K562 (cell line): ENCODE results near the gene B4GALNT2. TPM values are rescaled to one million over a fixed set of nuclear protein-coding genes. Genes with fewer than 3 reads are reported as not detected.
A peak's percentile ranks its signal among the peaks of the same experiment; 100 is the strongest.

ENCODE experiments used
- ATAC-seq: fragments of 200-7000 bp; cut with Tn5 transposase; 3 replicates; pipeline ENCODE4 v1.9.1; 2020; ENCODE audit warnings: moderate library complexity
- BruUV-seq: library from RNA; stranded (reverse); fragments of 400-500 nt; replicated peaks from 2 replicates; lab custom pipeline; 2021; lab: Mats Ljungman, UMichigan
- CTCF ChIA-PET: fragments of 300-600 bp; formaldehyde crosslinking; extraction: SDS; loops from one replicate; lab custom pipeline; 2021; ENCODE audit warnings: low intra/inter-chr PET ratio; lab: Yijun Ruan, JAX
- POLR2A ChIA-PET: fragments of 300-600, 350-650 bp; sonication (Branson Sonifier 250); formaldehyde crosslinking; extraction: SDS; loops from one replicate; lab custom pipeline; 2021; ENCODE audit warnings: antibody characterized with exemption, inconsistent platforms; lab: Yijun Ruan, JAX
- DNase-seq, 4 experiments: peaks; one replicate each; pipeline versions ENCODE4 v3.0.0 to v3.0.0-alpha.2; 2011 to 2018; ENCODE audit warnings: low spot score in 3 of 4, mixed read lengths in 3 of 4; ENCODE audit errors: extremely low read depth in 1 of 4
- FAIRE-seq: peaks from 2 replicates; lab custom pipeline; 2011; peaks lifted over from hg19 to GRCh38; lab: Jason Lieb, UNC
- H2AFZ ChIP-seq: 2 replicates; pipeline ENCODE4 v1.6.0; 2011; ENCODE audit warnings: low read depth, low read length, control low read depth, inconsistent platforms
- H3K27ac ChIP-seq: fragments of 200-600 bp; 3 replicates; pipeline ENCODE4 v1.8.0; 2011; ENCODE audit warnings: low read depth, mild to moderate bottlenecking, control low read depth, inconsistent platforms, low read length, moderate library complexity, mixed read lengths; ENCODE audit errors: extremely low read depth
- H3K27me3 ChIP-seq, 2 experiments: fragments of 300-600 bp in 1 of 2; 2 replicates in 1 of 2; 3 replicates in 1 of 2; pipeline versions ENCODE4 v1.6.0 to v1.8.0; 2011; ENCODE audit warnings: inconsistent platforms in 2 of 2, low read length in 2 of 2, mild to moderate bottlenecking in 1 of 2, mixed read lengths in 1 of 2, moderate library complexity in 1 of 2; ENCODE audit not compliant: control insufficient read depth in 2 of 2, insufficient read depth in 2 of 2
- H3K36me3 ChIP-seq: fragments of 300-600 bp; 3 replicates; pipeline ENCODE4 v1.8.0; 2011; ENCODE audit warnings: mild to moderate bottlenecking, low read length, inconsistent platforms; ENCODE audit not compliant: control insufficient read depth, insufficient read depth
- H3K4me1 ChIP-seq, 2 experiments: fragments of 200-600 bp in 1 of 2; replicated peaks in 1 of 2; 2 replicates in 1 of 2; 3 replicates in 1 of 2; pipeline versions ENCODE4 v1.5.1 to v1.8.0; 2011; ENCODE audit warnings: inconsistent platforms in 2 of 2, low read length in 2 of 2, mild to moderate bottlenecking in 1 of 2, mixed read lengths in 1 of 2, moderate library complexity in 1 of 2; ENCODE audit not compliant: control insufficient read depth in 2 of 2, insufficient read depth in 2 of 2
- H3K4me2 ChIP-seq: 2 replicates; pipeline ENCODE4 v1.6.1; 2011; ENCODE audit warnings: low read length, control low read depth, inconsistent platforms, mixed read lengths; ENCODE audit not compliant: insufficient read depth
- H3K4me3 ChIP-seq: fragments of 200-600 bp; sonication (generic), shearing (Covaris generic); 2 replicates; pipeline ENCODE4 v1.5.1; 2016; ENCODE audit warnings: control low read depth, inconsistent platforms
- H3K79me2 ChIP-seq: fragments of 200-600 bp; 3 replicates; pipeline ENCODE4 v1.8.0; 2011; ENCODE audit warnings: low read length, inconsistent platforms; ENCODE audit not compliant: control insufficient read depth, insufficient read depth
- H3K9ac ChIP-seq, 2 experiments: 2 replicates each; pipeline versions ENCODE4 v1.6.0 to v1.6.1; 2011; ENCODE audit warnings: low read depth in 2 of 2, low read length in 2 of 2, control low read depth in 1 of 2, inconsistent platforms in 1 of 2, mild to moderate bottlenecking in 1 of 2, mixed read lengths in 1 of 2; ENCODE audit not compliant: insufficient read depth in 1 of 2
- H3K9me1 ChIP-seq: one replicate; pipeline ENCODE4 v1.6.0; 2011; ENCODE audit warnings: inconsistent platforms, mild to moderate bottlenecking, low read length, moderate library complexity; ENCODE audit not compliant: control insufficient read depth, insufficient read depth
- H3K9me3 ChIP-seq: replicated peaks from 2 replicates; pipeline ENCODE4 v1.5.1; 2011; ENCODE audit warnings: low read depth, low read length, inconsistent platforms; ENCODE audit not compliant: control insufficient read depth, insufficient read depth
- H4K20me1 ChIP-seq: replicated peaks from 2 replicates; pipeline ENCODE4 v1.6.1; 2011; ENCODE audit warnings: low read length, inconsistent platforms, mixed read lengths; ENCODE audit not compliant: control insufficient read depth, insufficient read depth
- C11orf30 ChIP-seq: fragments of 450-650 bp; IDR thresholded peaks from 2 replicates; pipeline ENCODE4 v1.6.1; 2016; ENCODE audit warnings: low read depth, mild to moderate bottlenecking
- E2F3 ChIP-seq: fragments of 250-450 bp; sonication (Bioruptor Pico); IDR thresholded peaks from 2 replicates; pipeline ENCODE4 v1.4.0; 2020; ENCODE audit warnings: mild to moderate bottlenecking
- HMG20A ChIP-seq: fragments of 450-650 bp; formaldehyde crosslinking; conservative IDR thresholded peaks from 2 replicates; pipeline ENCODE4 v1.4.0; 2020; ENCODE audit warnings: mild to moderate bottlenecking, mixed read lengths
- JUN ChIP-seq, 2 experiments: sonication (generic) in 1 of 2; formaldehyde crosslinking in 1 of 2; IDR thresholded peaks; 2 replicates each; pipeline versions ENCODE4 v1.6.1 to v1.8.0; 2012 to 2022; ENCODE audit warnings: borderline replicate concordance in 2 of 2, mild to moderate bottlenecking in 2 of 2, improper control_type of control experiment in 1 of 2, low read depth in 1 of 2, low read length in 1 of 2, missing genetic modification reagents in 1 of 2
- MIER1 ChIP-seq: fragments of 450-650 bp; IDR thresholded peaks from 2 replicates; pipeline ENCODE4 v1.6.1; 2016; ENCODE audit warnings: antibody characterized with exemption, mild to moderate bottlenecking, low read depth
- MTF1 ChIP-seq: fragments of 250-450 bp; sonication (Bioruptor Pico); IDR thresholded peaks from 2 replicates; pipeline ENCODE4 v1.9.0; 2021; ENCODE audit warnings: moderate library complexity, mild to moderate bottlenecking, inconsistent platforms, borderline replicate concordance
- RBM22 ChIP-seq: fragments of 200-400 bp; formaldehyde crosslinking; IDR thresholded peaks from 2 replicates; pipeline ENCODE4 v1.6.1; 2018; ENCODE audit warnings: low read length, low read depth; ENCODE audit not compliant: poor library complexity, severe bottlenecking
- ZC3H8 ChIP-seq: fragments of 450-650 bp; IDR thresholded peaks from 2 replicates; pipeline ENCODE4 v1.6.1; 2017
- ZEB2 ChIP-seq: fragments of 450-650 bp; IDR thresholded peaks from 2 replicates; pipeline ENCODE4 v1.6.1; 2016
- ZFPM2 ChIP-seq: fragments of 250-450 bp; sonication (Bioruptor Pico); IDR thresholded peaks from 2 replicates; pipeline ENCODE4 v1.5.1; 2022; ENCODE audit warnings: mild to moderate bottlenecking
- ZFX ChIP-seq: sonication (generic); formaldehyde crosslinking; IDR thresholded peaks from 2 replicates; pipeline ENCODE4 v1.8.0; 2022; ENCODE audit warnings: mild to moderate bottlenecking, missing genetic modification reagents, moderate library complexity
- ZNF263 ChIP-seq: sonication (generic); formaldehyde crosslinking; IDR thresholded peaks from 2 replicates; pipeline ENCODE4 v1.8.0; 2022; ENCODE audit warnings: mild to moderate bottlenecking, missing genetic modification reagents, borderline replicate concordance
- ZNF316 ChIP-seq: fragments of 450-650 bp; IDR thresholded peaks from 2 replicates; pipeline ENCODE4 v1.6.1; 2016
- whole genome bisulfite sequencing: fragments of 100-300 bp; shearing (Covaris generic); methylation state at CpG from one replicate; pipeline ENCODE4 v1.1.6; 2016; ENCODE audit warnings: low coverage, mixed read lengths; ENCODE audit not compliant: insufficient coverage; ENCODE audit errors: missing lambda C conversion rate; 5-methylcytosine and 5-hydroxymethylcytosine counted together
- in situ Hi-C: fragments of 300-500 bp; cut with MboI; formaldehyde crosslinking; loops from 4 replicates; pipeline ENCODE4 v1.15.0; 2018; ENCODE audit warnings: inconsistent platforms, mixed read lengths
- intact Hi-C: fragments of 100-400 bp; cut with micrococcal nuclease; formaldehyde crosslinking; loops from 2 replicates; pipeline ENCODE4 v1.14.2; 2022
- polyA plus RNA-seq, 8 experiments: library from polyadenylated mRNA; depleted of rRNA in 4 of 8; stranded (reverse) in 5 of 8; unstranded in 3 of 8; fragments of >200 nt; fragmentation: Nextera tagmentation in 2 of 8; fragmentation: Illumina TruSeq in 1 of 8; extraction: Ambion mirVana in 2 of 8; extraction: Trizol in 1 of 8; gene quantifications; 2 replicates each; pipeline versions ENCODE4 v1.2.1 to v1.2.3, GENCODE V29; 2011 to 2014; ENCODE audit warnings: inconsistent platforms in 1 of 8, missing spikeins in 1 of 8
- total RNA-seq, 7 experiments: library from RNA; depleted of rRNA in 6 of 7; stranded (reverse); fragments of >200 nt in 6 of 7; fragmentation: Illumina TruSeq in 2 of 7; extraction: Trizol in 2 of 7; gene quantifications; 2 replicates each; pipeline versions ENCODE4 v1.2.1 to v1.2.3, GENCODE V29; 2011 to 2021; ENCODE audit warnings: low replicate concordance in 1 of 7
- TF ChIP-seq, protein P1 (sequence below): sonication (generic); formaldehyde crosslinking; IDR thresholded peaks from 2 replicates; pipeline ENCODE4 v1.8.0; 2022; ENCODE audit warnings: mild to moderate bottlenecking, missing genetic modification reagents
- TF ChIP-seq, protein P2 (sequence below), 2 experiments: fragments of 200-800 bp in 1 of 2; sonication (Bioruptor generic) in 1 of 2; sonication (generic) in 1 of 2; formaldehyde crosslinking in 1 of 2; IDR thresholded peaks in 1 of 2; conservative IDR thresholded peaks in 1 of 2; 2 replicates each; pipeline versions ENCODE4 v1.5.0 to v1.6.1; 2016 to 2020; ENCODE audit warnings: missing compliant biosample characterization in 1 of 2, missing genetic modification characterization in 1 of 2, missing genetic modification reagents in 1 of 2

The B4GALNT2 gene
- total and polyA plus RNA-seq, 9 of the 15 experiments (the other 6 are each of a cell fraction or from before 2014, with no cell fraction given) = not detected

DNA sequence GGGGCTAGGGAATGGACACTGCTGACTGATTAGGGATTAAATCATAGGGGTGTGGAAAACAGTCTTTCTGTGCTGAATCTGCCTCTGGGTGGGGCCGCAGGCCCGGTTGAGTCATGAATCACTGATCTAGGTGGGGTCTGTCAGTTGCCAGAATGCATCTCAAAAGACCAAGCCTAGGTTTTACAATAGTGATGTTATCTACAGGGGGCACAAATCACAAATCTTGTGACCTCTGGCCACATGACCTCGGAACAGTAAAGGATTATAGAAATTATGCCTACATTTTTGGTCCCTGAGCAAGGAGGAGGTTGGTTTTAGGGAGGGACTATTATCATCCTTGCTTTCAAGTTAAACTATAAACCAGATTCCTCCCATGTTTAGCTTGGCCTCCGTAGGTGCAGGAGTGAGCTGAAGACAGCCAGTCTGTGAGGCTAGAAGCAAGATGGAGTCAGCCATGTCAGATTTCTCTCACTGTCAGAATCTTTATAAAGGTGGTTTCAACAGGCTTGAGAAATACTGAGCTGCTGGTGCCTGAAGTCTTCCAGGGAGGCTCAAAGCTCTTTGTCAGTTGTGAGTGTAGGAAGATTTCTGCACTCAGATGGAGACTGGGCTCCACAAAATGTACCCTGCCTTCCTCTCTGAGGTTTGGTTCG, 64.9 kb downstream of the B4GALNT2 start (continued):
- TF ChIP-seq RBM22 (no peak), ZFPM2 (CRISPR knock-in tag) (no peak), ZFX (CRISPR knock-in tag) (no peak)

DNA sequence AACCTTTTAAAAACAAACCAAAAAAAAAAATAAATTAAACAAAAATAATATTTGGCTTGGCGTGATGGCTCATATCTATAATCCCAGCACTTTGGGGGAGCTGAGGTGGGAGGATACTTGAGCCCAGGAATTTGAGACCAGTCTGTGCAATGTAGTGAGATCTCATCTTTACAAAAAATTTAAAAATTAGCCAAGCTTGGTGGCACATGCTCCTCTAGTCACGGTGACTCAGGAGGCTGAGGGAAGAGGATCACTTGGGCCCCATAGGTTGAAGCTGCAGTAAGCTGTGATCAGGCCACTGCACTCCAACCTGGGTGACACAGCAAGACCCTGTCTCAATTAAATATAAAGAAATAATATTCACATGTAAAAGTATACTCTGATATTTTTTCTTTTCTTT, 65.6 kb downstream of the B4GALNT2 start:
- BruUV-seq = no TSS peak
- ChIA-PET CTCF (no interaction called here), POLR2A (interaction anchor here (1.4 kb wide), 1 partner anchor 14 kb away, joined by 4 read pairs; no protein-coding TSS in a partner anchor)
- Histone ChIP-seq H3K4me2 (no peak overlapping the region), H3K27ac (no peak overlapping the region), H3K9ac (no peak overlapping the region), H3K4me3 (no peak overlapping the region), H3K9me3 (no peaks in the 10 kb centered on the region), H3K79me2 (no peaks in the 10 kb centered on the region), H3K9me1 (no peaks in the 10 kb centered on the region), H2AFZ (no peak overlapping the region), H3K27me3 (peaks cover 3 to 12% of the 10 kb centered on the region in 2 experiments; a peak in 3 of 5 replicates), H3K4me1 (peaks cover 4 to 7% of the 10 kb centered on the region in 2 experiments; a peak in 4 of 5 replicates), H4K20me1 (no peaks in the 10 kb centered on the region), H3K36me3 (no peaks in the 10 kb centered on the region)
- in situ Hi-C loops = no loop called here
- DNase-seq (no peak), FAIRE-seq (no peak), ATAC-seq (no peak; the same call in 2 of the 3 replicates)
- intact Hi-C loops = no loop called here
- WGBS = 16% methylated on average over 2 of the region's 2 CpGs
- no peak for TF ChIP-seq ZEB2
- no peak for TF ChIP-seq MTF1 (CRISPR knock-in tag)
- no peak for TF ChIP-seq JUN (IDR thresholded peaks at IDR 0.05; ENCODE audit: borderline replicate concordance, low read depth, low read length)
- no peak for TF ChIP-seq JUN (CRISPR knock-in tag; IDR thresholded peaks at IDR 0.05; ENCODE audit: borderline replicate concordance)
- no peak for TF ChIP-seq ZC3H8
- no peak for TF ChIP-seq HMG20A (CRISPR knock-in tag)
- no peak for TF ChIP-seq MIER1
- TF ChIP-seq, protein P1, sequence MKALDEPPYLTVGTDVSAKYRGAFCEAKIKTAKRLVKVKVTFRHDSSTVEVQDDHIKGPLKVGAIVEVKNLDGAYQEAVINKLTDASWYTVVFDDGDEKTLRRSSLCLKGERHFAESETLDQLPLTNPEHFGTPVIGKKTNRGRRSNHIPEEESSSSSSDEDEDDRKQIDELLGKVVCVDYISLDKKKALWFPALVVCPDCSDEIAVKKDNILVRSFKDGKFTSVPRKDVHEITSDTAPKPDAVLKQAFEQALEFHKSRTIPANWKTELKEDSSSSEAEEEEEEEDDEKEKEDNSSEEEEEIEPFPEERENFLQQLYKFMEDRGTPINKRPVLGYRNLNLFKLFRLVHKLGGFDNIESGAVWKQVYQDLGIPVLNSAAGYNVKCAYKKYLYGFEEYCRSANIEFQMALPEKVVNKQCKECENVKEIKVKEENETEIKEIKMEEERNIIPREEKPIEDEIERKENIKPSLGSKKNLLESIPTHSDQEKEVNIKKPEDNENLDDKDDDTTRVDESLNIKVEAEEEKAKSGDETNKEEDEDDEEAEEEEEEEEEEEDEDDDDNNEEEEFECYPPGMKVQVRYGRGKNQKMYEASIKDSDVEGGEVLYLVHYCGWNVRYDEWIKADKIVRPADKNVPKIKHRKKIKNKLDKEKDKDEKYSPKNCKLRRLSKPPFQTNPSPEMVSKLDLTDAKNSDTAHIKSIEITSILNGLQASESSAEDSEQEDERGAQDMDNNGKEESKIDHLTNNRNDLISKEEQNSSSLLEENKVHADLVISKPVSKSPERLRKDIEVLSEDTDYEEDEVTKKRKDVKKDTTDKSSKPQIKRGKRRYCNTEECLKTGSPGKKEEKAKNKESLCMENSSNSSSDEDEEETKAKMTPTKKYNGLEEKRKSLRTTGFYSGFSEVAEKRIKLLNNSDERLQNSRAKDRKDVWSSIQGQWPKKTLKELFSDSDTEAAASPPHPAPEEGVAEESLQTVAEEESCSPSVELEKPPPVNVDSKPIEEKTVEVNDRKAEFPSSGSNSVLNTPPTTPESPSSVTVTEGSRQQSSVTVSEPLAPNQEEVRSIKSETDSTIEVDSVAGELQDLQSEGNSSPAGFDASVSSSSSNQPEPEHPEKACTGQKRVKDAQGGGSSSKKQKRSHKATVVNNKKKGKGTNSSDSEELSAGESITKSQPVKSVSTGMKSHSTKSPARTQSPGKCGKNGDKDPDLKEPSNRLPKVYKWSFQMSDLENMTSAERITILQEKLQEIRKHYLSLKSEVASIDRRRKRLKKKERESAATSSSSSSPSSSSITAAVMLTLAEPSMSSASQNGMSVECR = no peak
- TF ChIP-seq ZNF316 = peak; percentile 15; the same call in 1 of the 2 replicates
- no peak for TF ChIP-seq ZNF263 (CRISPR knock-in tag)
- TF ChIP-seq C11orf30 = peak; percentile 50; the same call in 1 of the 2 replicates
- no peak for TF ChIP-seq E2F3 (CRISPR knock-in tag)
- TF ChIP-seq, protein P2, sequence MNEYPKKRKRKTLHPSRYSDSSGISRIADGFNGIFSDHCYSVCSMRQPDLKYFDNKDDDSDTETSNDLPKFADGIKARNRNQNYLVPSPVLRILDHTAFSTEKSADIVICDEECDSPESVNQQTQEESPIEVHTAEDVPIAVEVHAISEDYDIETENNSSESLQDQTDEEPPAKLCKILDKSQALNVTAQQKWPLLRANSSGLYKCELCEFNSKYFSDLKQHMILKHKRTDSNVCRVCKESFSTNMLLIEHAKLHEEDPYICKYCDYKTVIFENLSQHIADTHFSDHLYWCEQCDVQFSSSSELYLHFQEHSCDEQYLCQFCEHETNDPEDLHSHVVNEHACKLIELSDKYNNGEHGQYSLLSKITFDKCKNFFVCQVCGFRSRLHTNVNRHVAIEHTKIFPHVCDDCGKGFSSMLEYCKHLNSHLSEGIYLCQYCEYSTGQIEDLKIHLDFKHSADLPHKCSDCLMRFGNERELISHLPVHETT (CRISPR knock-in tag; conservative IDR thresholded peaks at IDR 0.05 in 1 of 2, IDR thresholded peaks at IDR 0.05 in 1 of 2) = 0 out of 4 replicates have a peak, but pooled peaks of 1 of the 2 experiments have one; percentile 14
